GM12872 (cell line): ENCODE measurements around the gene ERC1.

Source experiments
- CTCF ChIP-seq: IDR thresholded peaks from 3 replicates; pipeline ENCODE4 v1.5.1; 2011; ENCODE audit warnings: low read depth, mild to moderate bottlenecking, low read length, moderate library complexity; ENCODE audit not compliant: insufficient read depth

ERC1 gene

GRCh38 chr12:1147821-1148220 is 156.8 kb downstream of the ERC1 start:
- TF ChIP-seq CTCF, result no peak

GRCh38 chr12:1157046-1157445 is 166.0 kb downstream of the ERC1 start:
- no peak for TF ChIP-seq CTCF

GRCh38 chr12:1161197-1161596 is 170.2 kb downstream of the ERC1 start:
- TF ChIP-seq CTCF, result no peak

GRCh38 chr12:1162081-1162760 is 171.2 kb downstream of the ERC1 start:
- TF ChIP-seq CTCF, result no peak

- TF ChIP-seq CTCF, result no peak
These were observed 176.8 kb downstream of the ERC1 start for GRCh38 chr12:1167784-1168183.

GRCh38 chr12:1170411-1170810 is 179.4 kb downstream of the ERC1 start:
- no peak for TF ChIP-seq CTCF

- no peak for TF ChIP-seq CTCF
These were observed 180.8 kb downstream of the ERC1 start for GRCh38 chr12:1171657-1172408.
